Iris pigment epithelial cell (primary cell): ENCODE results near the gene GPR162.
A peak's percentile ranks its signal among the peaks of the same experiment; 100 is the strongest.

Experiments
- DNase-seq: peaks from one replicate; pipeline ENCODE4 v3.0.0-alpha.2; 2011; ENCODE audit warnings: low read depth

GPR162 gene

DNA sequence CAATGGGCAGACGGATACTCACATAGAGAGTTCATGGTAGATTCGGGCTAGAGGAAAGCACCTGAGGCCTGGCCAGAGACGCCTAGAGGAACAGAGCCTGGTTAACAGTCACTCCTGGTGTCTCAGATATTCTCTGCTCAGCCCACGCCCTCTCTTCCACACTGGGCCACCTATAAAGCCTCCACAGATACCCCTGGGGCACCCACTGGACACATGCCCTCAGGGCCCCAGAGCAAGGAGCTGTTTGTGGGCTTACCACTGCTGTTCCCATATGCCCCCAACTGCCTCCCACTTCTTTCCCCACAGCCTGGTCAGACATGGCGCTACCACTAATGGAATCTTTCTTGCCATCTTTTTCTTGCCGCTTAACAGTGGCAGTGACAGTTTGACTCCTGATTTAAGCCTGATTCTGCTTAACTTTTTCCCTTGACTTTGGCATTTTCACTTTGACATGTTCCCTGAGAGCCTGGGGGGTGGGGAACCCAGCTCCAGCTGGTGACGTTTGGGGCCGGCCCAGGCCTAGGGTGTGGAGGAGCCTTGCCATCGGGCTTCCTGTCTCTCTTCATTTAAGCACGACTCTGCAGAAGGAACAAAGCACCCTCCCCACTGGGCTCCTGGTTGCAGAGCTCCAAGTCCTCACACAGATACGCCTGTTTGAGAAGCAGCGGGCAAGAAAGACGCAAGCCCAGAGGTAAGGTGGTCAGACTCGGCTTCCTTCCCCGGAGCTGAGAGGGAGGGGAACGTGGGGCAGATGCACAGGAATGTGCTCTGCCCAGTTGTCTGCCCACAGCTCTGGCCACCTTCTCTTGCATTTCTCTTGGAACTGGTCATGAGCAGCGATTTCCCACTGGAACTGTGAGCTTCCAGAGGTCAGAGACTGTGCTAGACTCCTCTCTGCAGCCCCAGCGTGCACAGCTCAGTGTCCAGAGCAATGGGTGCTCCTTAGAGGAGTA, 32.4 kb upstream of the GPR162 start, which contains the start of gene CD4:
TSS of gene CD4 (plus strand) at position 557 of the 953 bp plus-strand sequence. CDS start 10,611 bp downstream, outside the sequence.
- DNase-seq = no peak

DNA sequence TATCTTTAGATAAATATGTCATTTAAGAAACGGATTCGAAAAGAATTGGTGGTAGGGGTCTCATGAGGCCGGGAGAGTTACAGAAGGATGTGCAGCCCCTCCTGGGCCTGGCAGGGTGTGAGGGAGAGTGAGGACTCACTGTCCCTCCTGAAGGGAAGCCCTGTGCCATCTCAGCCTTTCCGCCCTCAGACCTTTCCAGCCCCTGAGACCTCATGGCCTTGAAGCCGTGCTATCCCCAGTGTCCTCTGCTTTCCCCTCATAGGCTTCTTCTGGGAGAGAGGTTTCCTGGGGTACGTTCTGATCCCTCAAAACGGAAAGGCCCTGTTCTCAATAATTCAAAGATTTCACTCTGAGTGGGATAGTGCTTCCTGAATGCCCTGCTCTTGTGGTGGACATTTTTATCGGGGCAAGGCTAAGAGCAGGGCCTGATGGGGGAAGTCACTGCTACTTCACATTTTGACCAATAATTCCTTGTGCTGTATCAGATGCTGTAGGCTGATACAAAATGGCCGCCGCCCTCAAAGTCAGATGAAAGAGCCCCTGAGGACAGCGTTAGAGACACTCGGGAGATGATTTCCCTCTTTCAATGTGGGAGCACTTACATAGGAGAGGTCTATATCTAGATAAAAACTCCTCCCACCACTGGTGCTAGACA, 31.0 kb upstream of the GPR162 start:
- no peak for DNase-seq

DNA sequence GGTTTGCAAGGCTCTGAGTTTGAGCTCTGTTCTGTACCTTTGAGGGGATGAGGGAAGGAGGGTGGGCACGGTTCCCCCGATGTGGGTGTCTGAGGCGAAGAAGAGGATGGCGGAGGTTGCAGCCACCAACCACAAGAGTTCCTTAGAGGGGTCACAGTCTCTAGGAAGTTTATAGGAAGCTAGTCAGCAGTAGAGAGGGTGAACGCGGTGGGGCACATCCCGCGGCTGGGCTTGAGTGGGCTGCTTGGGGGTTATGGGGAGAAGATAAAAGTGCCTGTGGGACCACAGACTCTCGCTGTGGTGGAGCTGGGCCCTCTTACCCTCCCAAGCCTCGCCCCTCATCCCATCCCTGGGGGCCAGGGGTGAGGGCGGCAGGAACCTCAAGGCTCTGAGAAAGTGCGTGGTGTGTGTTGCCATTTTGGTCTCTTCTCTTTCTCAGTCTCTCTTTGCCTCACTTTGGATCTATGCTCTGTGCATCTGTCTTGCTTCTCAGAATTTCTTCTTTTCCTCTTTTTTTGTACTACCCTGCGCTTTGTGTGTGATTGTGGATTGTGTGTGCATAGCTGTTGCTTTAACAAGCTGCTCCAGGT, 29.6 kb upstream of the GPR162 start:
- no peak for DNase-seq

DNA sequence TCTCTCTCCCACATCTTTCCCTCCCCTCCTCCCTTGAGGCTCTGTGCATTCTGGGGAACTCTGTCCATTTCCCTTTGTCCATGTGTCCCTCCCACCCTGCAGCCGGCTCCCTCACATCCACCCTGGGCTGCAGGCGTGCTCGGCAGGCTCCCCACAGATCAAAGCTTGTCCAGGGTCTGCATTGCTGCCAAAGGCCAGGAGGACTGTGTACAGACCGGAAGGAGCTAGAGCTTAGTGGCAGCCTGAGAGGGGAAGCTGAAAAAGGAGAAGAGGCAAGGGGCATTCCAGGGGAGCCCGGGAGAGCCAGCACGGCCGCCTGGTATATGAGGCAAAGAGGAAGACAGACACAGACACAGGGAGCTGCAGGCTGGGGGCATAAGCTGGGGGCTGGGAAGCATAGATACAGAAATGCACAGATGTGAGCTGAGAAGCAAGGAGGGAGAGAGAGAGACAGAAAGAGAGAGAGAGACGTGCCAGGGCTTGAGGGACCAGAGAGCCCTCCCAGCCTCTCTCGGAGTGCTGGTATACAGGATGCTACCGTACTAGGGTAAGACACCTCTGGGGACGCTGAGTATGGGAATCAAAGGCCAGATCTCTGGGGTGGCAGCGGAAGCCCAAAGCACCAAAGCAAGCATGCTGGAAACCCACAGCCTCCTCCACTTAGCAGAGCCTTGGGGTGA, 29.0 kb upstream of the GPR162 start:
- DNase-seq = no peak

GRCh38 chr12:6795088-6795487, 26.5 kb upstream of the GPR162 start:
- DNase-seq = no peak

DNA sequence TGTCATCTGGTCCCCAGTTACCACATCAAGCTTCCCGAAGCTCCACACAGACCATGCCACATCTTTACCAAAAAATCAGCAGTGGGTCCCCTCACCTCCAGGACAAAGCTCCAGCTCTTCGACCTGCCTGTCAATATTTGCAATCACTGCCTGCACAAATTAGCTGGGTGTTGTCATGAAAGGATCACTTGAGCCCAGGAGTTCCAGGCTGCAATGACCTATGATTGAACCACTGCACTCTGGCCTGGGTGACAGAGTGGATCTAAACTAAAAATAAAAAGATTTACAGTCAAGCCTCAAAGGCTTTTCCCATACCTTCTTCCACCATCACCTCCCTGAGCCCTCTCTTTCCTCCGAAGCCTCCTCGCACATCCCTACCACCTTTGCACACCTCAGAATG, 25.0 kb upstream of the GPR162 start:
- DNase-seq = no peak

DNA sequence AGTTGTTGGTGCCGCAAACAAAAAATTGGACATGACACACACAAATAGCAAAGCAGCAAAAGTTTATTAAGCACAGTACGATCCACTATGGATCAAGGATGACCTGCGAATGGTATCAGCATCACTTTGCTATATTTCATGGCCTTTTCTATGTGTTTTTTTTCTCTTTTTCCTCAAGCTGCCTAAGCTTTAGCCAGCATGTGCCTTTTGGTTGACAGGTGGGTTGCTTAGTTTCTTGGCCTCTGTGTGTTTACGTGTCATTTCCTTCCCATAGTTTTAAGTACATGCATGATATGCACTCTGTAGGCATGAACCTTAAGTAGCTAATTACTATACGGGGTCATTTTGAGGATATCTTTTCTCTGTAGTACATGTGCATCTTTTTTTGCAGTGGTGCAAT, 22.5 kb upstream of the GPR162 start:
- no peak for DNase-seq

DNA sequence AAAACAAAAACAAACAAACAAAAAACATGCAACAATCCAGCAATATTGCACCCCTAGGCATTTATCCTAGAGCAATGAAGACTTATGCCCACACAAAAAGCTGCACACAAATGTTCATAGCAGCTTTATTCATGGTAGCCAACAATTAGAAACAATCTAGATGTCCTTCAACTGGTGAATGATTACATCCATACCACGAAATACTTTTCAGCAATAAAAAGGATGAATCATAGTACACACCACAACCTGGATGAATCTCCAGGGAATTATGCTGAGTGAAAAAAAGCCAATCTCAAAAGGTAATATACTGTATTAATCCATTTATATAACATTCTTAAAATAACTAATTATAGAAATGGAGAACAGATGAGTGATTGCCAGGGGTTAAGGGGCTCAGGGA, 14.5 kb upstream of the GPR162 start:
- no peak for DNase-seq

DNA sequence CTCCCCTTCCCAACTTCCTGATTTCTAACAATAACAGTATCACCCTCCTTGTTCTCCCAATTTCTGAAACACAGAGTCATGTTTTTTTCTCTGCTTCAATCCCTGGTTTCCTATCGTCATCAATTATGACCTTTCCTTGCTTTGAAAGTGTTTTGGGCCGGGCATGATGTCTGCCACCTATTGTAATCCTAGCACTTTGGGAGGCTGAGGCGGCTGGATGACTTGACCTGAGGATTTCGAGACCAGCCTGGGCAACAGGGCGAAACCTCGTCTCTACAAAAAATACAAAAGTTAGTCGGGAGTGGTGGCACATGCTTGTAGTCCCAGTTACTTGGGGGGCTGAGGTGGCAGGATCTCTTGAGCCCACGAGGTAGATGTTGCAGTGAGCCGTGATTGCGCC, 12.6 kb upstream of the GPR162 start:
- no peak for DNase-seq

GRCh38 chr12:6810758-6811157, 10.9 kb upstream of the GPR162 start:
- no peak for DNase-seq

DNA sequence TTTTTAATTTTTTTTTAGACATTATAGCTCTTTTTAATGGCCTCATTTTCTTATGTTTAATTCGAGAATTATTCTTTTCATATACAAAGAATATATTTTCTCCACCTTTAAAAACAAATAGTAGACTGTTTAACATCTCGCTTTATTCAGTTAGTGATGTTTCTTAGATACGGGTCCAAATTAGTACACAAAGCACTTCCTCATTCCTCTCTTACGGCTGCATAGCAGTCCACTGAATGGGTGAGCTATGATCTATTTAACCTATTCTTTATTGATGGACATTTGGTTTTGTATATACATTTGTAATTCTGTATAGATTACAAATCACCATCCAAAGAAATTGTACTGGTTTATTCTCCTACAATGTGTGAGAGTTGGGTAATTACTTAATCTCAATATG, 8.3 kb upstream of the GPR162 start:
- DNase-seq = no peak

- DNase-seq = no peak
Measured at GRCh38 chr12:6816598-6816997, 5.0 kb upstream of the GPR162 start.

DNA sequence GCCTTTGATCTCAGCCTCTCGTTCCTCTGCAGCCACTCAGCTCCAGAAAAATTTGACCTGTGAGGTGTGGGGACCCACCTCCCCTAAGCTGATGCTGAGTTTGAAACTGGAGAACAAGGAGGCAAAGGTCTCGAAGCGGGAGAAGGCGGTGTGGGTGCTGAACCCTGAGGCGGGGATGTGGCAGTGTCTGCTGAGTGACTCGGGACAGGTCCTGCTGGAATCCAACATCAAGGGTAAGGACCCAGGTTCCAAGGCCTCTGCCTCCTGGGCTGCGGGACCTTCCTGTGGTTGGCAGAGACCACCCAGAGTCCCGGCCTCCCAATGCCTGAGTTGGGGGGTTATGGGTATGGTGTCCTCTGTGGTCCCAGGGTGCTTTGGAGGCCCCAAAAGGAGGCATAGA, 4.5 kb upstream of the GPR162 start:
- no peak for DNase-seq

- DNase-seq = no peak
Measured at GRCh38 chr12:6817662-6818157, 3.9 kb upstream of the GPR162 start.

DNA sequence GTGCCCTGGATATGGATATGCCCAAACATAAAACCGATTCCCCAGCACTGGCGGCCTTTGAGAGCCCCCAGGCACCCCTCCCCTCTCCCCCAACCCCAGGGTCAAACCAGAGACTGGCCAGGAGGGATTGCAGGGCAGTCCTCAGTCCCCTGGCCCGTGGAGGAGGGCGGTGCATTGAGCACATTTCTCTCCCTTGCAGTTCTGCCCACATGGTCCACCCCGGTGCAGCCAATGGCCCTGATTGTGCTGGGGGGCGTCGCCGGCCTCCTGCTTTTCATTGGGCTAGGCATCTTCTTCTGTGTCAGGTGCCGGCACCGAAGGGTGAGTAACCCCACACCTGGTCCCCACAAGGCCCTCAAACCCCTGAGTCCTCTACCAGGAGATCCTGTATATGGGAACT, 3.4 kb upstream of the GPR162 start:
- DNase-seq = peak; percentile 20

DNA sequence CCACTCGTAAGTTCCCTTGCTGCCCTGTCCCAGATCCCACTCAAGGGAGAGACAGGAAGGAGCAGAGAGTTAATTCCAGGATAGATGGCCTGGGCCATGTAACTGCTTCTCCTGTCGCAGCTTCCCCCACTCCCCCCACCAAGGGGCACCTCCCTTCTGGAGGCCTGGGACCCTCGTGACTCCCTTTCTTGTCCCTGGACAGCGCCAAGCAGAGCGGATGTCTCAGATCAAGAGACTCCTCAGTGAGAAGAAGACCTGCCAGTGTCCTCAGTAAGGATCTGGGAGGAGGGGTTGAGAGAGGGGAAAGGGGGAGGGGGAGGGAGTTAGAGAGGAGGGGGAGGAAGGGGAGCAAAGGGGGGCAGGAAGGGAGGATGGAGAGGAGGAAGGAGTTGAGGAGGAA, 3.0 kb upstream of the GPR162 start:
- DNase-seq = no peak

DNA sequence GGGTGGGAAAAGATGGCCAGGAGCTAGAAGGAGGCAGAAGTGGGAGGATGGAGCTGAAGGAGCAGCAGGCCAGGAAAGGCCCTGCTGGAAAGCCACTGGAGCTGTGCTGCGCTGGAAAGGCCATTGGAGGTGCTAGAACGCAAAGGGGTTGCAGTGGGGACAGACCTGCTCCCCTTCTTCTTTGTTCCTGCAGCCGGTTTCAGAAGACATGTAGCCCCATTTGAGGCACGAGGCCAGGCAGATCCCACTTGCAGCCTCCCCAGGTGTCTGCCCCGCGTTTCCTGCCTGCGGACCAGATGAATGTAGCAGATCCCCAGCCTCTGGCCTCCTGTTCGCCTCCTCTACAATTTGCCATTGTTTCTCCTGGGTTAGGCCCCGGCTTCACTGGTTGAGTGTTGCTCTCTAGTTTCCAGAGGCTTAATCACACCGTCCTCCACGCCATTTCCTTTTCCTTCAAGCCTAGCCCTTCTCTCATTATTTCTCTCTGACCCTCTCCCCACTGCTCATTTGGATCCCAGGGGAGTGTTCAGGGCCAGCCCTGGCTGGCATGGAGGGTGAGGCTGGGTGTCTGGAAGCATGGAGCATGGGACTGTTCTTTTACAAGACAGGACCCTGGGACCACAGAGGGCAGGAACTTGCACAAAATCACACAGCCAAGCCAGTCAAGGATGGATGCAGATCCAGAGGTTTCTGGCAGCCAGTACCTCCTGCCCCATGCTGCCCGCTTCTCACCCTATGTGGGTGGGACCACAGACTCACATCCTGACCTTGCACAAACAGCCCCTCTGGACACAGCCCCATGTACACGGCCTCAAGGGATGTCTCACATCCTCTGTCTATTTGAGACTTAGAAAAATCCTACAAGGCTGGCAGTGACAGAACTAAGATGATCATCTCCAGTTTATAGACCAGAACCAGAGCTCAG, 2.3 kb upstream of the GPR162 start:
- DNase-seq = no peak

GRCh38 chr12:6820166-6820565, 1.5 kb upstream of the GPR162 start:
- DNase-seq = no peak

- no peak for DNase-seq
Measured at GRCh38 chr12:6822426-6823135, 960 bp downstream of the GPR162 start.
